Measurements from ENCODE around the gene CCL11. TPM values are rescaled to one million over a fixed set of nuclear protein-coding genes. Genes with fewer than 3 reads are reported as not detected.
A peak's percentile ranks its signal among the peaks of the same experiment; 100 is the strongest.

CCL11 gene
- total RNA-seq, 3 donors from 2014 or later, result 0.29 TPM; not detected in 2

GRCh38 chr17:34253139-34253525, 32.4 kb upstream of the CCL11 start:
- TF ChIP-seq POLR2AphosphoS5 (IDR thresholded peaks at IDR 0.05) (no peak), POLR2A (IDR thresholded peaks at IDR 0.05) (no peak), CTCF (IDR thresholded peaks at IDR 0.05) (no peak)
- Histone ChIP-seq H3K4me3 (peak overlapping the region in 1 of 3 donors; percentile 33), H3K27ac (peak overlapping the region; percentile 75 to 90), H3K4me1 (peaks cover 20 to 24% of the 10 kb centered on the region in 2 donors), H3K9me3 (no peaks in the 10 kb centered on the region), H3K36me3 (no peaks in the 10 kb centered on the region), H3K27me3 (no peaks in the 10 kb centered on the region)
- intact Hi-C loops (cut with DNase I; ENCODE audit: low total_unique reads), result no loop called here
- DNase-seq (ENCODE audit: low spot score in 2 of 2), result no peak

- TF ChIP-seq POLR2AphosphoS5 (IDR thresholded peaks at IDR 0.05) (peak in 1 of 3 donors; percentile 62), POLR2A (IDR thresholded peaks at IDR 0.05) (no peak), CTCF (IDR thresholded peaks at IDR 0.05) (no peak)
These were observed 31.4 kb upstream of the CCL11 start for GRCh38 chr17:34254146-34254545.

GRCh38 chr17:34254651-34255380, 30.7 kb upstream of the CCL11 start, which contains the start of gene CCL2:
Gene CCL2, plus strand, starts transcription at chr17:34255285. Its CDS starts 65 bp downstream, at chr17:34255350.
- intact Hi-C loops (cut with DNase I; ENCODE audit: low total_unique reads), result loop anchor here (5.0 kb wide), 1 partner anchor 817 kb away; no protein-coding TSS in a partner anchor
- Histone ChIP-seq H3K27ac (peak within 1 kb of the TSS; percentile 75 to 90), H3K4me3 (peak within 1 kb of the TSS; percentile 36 to 63 (median 39)), H3K4me1 (peaks cover 20 to 24% of the 10 kb centered on the region in 2 donors), H3K36me3 (no peaks in the 10 kb centered on the region), H3K27me3 (no peaks in the 10 kb centered on the region), H3K9me3 (no peaks in the 10 kb centered on the region)
- DNase-seq (ENCODE audit: low spot score in 2 of 2), result peak in 1 of 2 donors; percentile 65
- TF ChIP-seq POLR2AphosphoS5 (IDR thresholded peaks at IDR 0.05) (peak in 1 of 3 donors; percentile 58), POLR2A (IDR thresholded peaks at IDR 0.05) (no peak), CTCF (IDR thresholded peaks at IDR 0.05) (no peak)

More at GRCh38 chr17:34254146-34254545, 31.4 kb upstream of the CCL11 start:
- Histone ChIP-seq H3K4me3 (peak overlapping the region in 1 of 3 donors; percentile 63), H3K9me3 (no peaks in the 10 kb centered on the region), H3K27me3 (no peaks in the 10 kb centered on the region), H3K27ac (peak overlapping the region; percentile 75 to 90), H3K4me1 (peaks cover 20 to 24% of the 10 kb centered on the region in 2 donors), H3K36me3 (no peaks in the 10 kb centered on the region)
- DNase-seq (ENCODE audit: low spot score in 2 of 2), result no peak
- intact Hi-C loops (cut with DNase I; ENCODE audit: low total_unique reads), result no loop called here

- no peaks in the 10 kb centered on the region for H3K36me3 ChIP-seq
- H3K4me3 ChIP-seq, result peak overlapping the region; percentile 36 to 63 (median 39)
- peaks cover 20 to 24% of the 10 kb centered on the region in 2 donors for H3K4me1 ChIP-seq
- intact Hi-C loops (cut with DNase I; ENCODE audit: low total_unique reads), result loop anchor here (5.0 kb wide), 1 partner anchor 817 kb away; no protein-coding TSS in a partner anchor
- no peaks in the 10 kb centered on the region for H3K9me3 ChIP-seq
- peak in 1 of 3 donors; percentile 7 for TF ChIP-seq POLR2AphosphoS5 (IDR thresholded peaks at IDR 0.05)
- TF ChIP-seq CTCF (IDR thresholded peaks at IDR 0.05), result no peak
- no peak for DNase-seq (ENCODE audit: low spot score in 2 of 2)
- H3K27me3 ChIP-seq, result no peaks in the 10 kb centered on the region
- H3K27ac ChIP-seq, result peak overlapping the region; percentile 75 to 90
These were observed 30.2 kb upstream of the CCL11 start for GRCh38 chr17:34255381-34255732.

GRCh38 chr17:34255841-34256240, 29.7 kb upstream of the CCL11 start:
- DNase-seq (ENCODE audit: low spot score in 2 of 2), result no peak
- Histone ChIP-seq H3K27me3 (no peaks in the 10 kb centered on the region), H3K4me3 (peak overlapping the region; percentile 36 to 63 (median 39)), H3K9me3 (no peaks in the 10 kb centered on the region), H3K36me3 (no peaks in the 10 kb centered on the region), H3K4me1 (peaks cover 20 to 24% of the 10 kb centered on the region in 2 donors), H3K27ac (peak overlapping the region; percentile 75 to 90)
- intact Hi-C loops (cut with DNase I; ENCODE audit: low total_unique reads), result loop anchor here (5.0 kb wide), 1 partner anchor 816 kb away; no protein-coding TSS in a partner anchor
- TF ChIP-seq POLR2AphosphoS5 (IDR thresholded peaks at IDR 0.05), result no peak
- no peak for TF ChIP-seq POLR2A (IDR thresholded peaks at IDR 0.05)
- TF ChIP-seq CTCF (IDR thresholded peaks at IDR 0.05), result no peak

Data from breast epithelium (tissue), 4 donors.